SK-N-SH treated with all-trans-retinoic acid at 6 μM for 48 hours (cell line): ENCODE data around the gene KIF2A.

Experiments used
- BACH2 ChIP-seq: fragments of 250-450 bp; sonication (Bioruptor Pico); IDR thresholded peaks from 2 replicates; pipeline ENCODE4 v1.9.0; 2021; ENCODE audit warnings: mild to moderate bottlenecking, borderline replicate concordance
- CREB5 ChIP-seq: fragments of 250-450 bp; sonication (Bioruptor Pico); IDR thresholded peaks from 2 replicates; pipeline ENCODE4 v1.5.1; 2020; ENCODE audit warnings: low read depth, mild to moderate bottlenecking, moderate library complexity
- PATZ1 ChIP-seq: fragments of 250-450 bp; sonication (Bioruptor Pico); IDR thresholded peaks from 2 replicates; pipeline ENCODE4 v1.8.0; 2020; ENCODE audit warnings: mild to moderate bottlenecking, moderate library complexity, borderline replicate concordance
- RARB ChIP-seq: fragments of 250-450 bp; sonication (Bioruptor Pico); IDR thresholded peaks from 2 replicates; pipeline ENCODE4 v1.8.0; 2021; ENCODE audit warnings: mild to moderate bottlenecking, moderate library complexity
- TOX ChIP-seq: fragments of 250-450 bp; sonication (Bioruptor Pico); IDR thresholded peaks from 2 replicates; pipeline ENCODE4 v1.8.0; 2021; ENCODE audit warnings: mild to moderate bottlenecking, moderate library complexity, borderline replicate concordance
- ZFP3 ChIP-seq: fragments of 250-450 bp; sonication (Bioruptor Pico); IDR thresholded peaks from 2 replicates; pipeline ENCODE4 v1.5.0; 2020; ENCODE audit warnings: mild to moderate bottlenecking, moderate library complexity
- ZFP30 ChIP-seq: fragments of 450-650 bp; formaldehyde crosslinking; IDR thresholded peaks from 2 replicates; pipeline ENCODE4 v1.5.0; 2022; ENCODE audit warnings: mild to moderate bottlenecking, moderate library complexity
- ZNF8 ChIP-seq: fragments of 450-650 bp; formaldehyde crosslinking; IDR thresholded peaks from 2 replicates; pipeline ENCODE4 v1.5.0; 2020; ENCODE audit warnings: mild to moderate bottlenecking, moderate library complexity
- TF ChIP-seq, protein P1 (sequence below): fragments of 250-450 bp; sonication (Bioruptor Pico); IDR thresholded peaks from 2 replicates; pipeline ENCODE4 v1.5.0; 2020; ENCODE audit warnings: mild to moderate bottlenecking, moderate library complexity

- TF ChIP-seq PATZ1 (no peak), TOX (CRISPR knock-in tag) (no peak), BACH2 (CRISPR knock-in tag) (no peak), RARB (CRISPR knock-in tag) (no peak), ZNF8 (CRISPR knock-in tag) (no peak), ZFP30 (CRISPR knock-in tag) (no peak), ZFP3 (CRISPR knock-in tag) (no peak), CREB5 (CRISPR knock-in tag) (no peak)
- TF ChIP-seq, protein P1, sequence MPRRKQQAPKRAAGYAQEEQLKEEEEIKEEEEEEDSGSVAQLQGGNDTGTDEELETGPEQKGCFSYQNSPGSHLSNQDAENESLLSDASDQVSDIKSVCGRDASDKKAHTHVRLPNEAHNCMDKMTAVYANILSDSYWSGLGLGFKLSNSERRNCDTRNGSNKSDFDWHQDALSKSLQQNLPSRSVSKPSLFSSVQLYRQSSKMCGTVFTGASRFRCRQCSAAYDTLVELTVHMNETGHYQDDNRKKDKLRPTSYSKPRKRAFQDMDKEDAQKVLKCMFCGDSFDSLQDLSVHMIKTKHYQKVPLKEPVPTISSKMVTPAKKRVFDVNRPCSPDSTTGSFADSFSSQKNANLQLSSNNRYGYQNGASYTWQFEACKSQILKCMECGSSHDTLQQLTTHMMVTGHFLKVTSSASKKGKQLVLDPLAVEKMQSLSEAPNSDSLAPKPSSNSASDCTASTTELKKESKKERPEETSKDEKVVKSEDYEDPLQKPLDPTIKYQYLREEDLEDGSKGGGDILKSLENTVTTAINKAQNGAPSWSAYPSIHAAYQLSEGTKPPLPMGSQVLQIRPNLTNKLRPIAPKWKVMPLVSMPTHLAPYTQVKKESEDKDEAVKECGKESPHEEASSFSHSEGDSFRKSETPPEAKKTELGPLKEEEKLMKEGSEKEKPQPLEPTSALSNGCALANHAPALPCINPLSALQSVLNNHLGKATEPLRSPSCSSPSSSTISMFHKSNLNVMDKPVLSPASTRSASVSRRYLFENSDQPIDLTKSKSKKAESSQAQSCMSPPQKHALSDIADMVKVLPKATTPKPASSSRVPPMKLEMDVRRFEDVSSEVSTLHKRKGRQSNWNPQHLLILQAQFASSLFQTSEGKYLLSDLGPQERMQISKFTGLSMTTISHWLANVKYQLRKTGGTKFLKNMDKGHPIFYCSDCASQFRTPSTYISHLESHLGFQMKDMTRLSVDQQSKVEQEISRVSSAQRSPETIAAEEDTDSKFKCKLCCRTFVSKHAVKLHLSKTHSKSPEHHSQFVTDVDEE = no peak
Observed at GRCh38 chr5:62373382-62373781, 67.4 kb downstream of the KIF2A start.
